HepG2 (cell line): ENCODE measurements around the gene TBC1D22A. TPM values are rescaled to one million over a fixed set of nuclear protein-coding genes. Genes with fewer than 3 reads are reported as not detected.

ENCODE experiments used
- FOXC1 ChIP-seq: sonication (generic); formaldehyde crosslinking; IDR thresholded peaks from 2 replicates; pipeline ENCODE4 v1.8.0; 2022; ENCODE audit warnings: mild to moderate bottlenecking, missing genetic modification reagents, borderline replicate concordance
- FOXM1 ChIP-seq: sonication (generic); formaldehyde crosslinking; IDR thresholded peaks from 2 replicates; pipeline ENCODE4 v1.5.0; 2020; ENCODE audit warnings: missing genetic modification reagents
- GATAD1 ChIP-seq: IDR thresholded peaks from 2 replicates; pipeline ENCODE4 v1.6.1; 2016; ENCODE audit warnings: missing genetic modification reagents, missing compliant biosample characterization
- KAT7 ChIP-seq: IDR thresholded peaks from 2 replicates; pipeline ENCODE4 v1.6.1; 2018; ENCODE audit warnings: borderline replicate concordance, missing compliant biosample characterization
- MED1 ChIP-seq: sonication (generic); formaldehyde crosslinking; IDR thresholded peaks from 2 replicates; pipeline ENCODE4 v1.4.0; 2020; ENCODE audit warnings: missing genetic modification reagents
- NFKB2 ChIP-seq: sonication (generic); formaldehyde crosslinking; IDR thresholded peaks from 2 replicates; pipeline ENCODE4 v1.4.0; 2020; ENCODE audit warnings: missing genetic modification reagents, borderline replicate concordance
- SMAD9 ChIP-seq: sonication (generic); formaldehyde crosslinking; IDR thresholded peaks from 2 replicates; pipeline ENCODE4 v1.5.1; 2020; ENCODE audit warnings: mild to moderate bottlenecking, missing genetic modification reagents
- U2AF2 ChIP-seq: fragments of 200-400 bp; formaldehyde crosslinking; IDR thresholded peaks from 2 replicates; pipeline ENCODE4 v1.6.1; 2017; ENCODE audit warnings: low read depth, mild to moderate bottlenecking, low read length
- ZNF235 ChIP-seq: sonication (generic); formaldehyde crosslinking; IDR thresholded peaks from 2 replicates; pipeline ENCODE4 v1.8.1; 2023; ENCODE audit warnings: mild to moderate bottlenecking, missing genetic modification reagents, borderline replicate concordance
- ZNF350 ChIP-seq: sonication (generic); formaldehyde crosslinking; IDR thresholded peaks from 2 replicates; pipeline ENCODE4 v1.4.0; 2020; ENCODE audit warnings: mild to moderate bottlenecking, low read depth, missing genetic modification reagents, borderline replicate concordance
- ZNF589 ChIP-seq: sonication (generic); formaldehyde crosslinking; conservative IDR thresholded peaks from 2 replicates; pipeline ENCODE4 v1.8.0; 2022; ENCODE audit warnings: mild to moderate bottlenecking, moderate library complexity, missing genetic modification reagents
- ZNF839 ChIP-seq: sonication (generic); formaldehyde crosslinking; IDR thresholded peaks from 2 replicates; pipeline ENCODE4 v1.4.0; 2020; ENCODE audit warnings: missing genetic modification reagents, mild to moderate bottlenecking, borderline replicate concordance
- ZSCAN20 ChIP-seq: sonication (generic); formaldehyde crosslinking; IDR thresholded peaks from 2 replicates; pipeline ENCODE4 v1.4.0; 2020; ENCODE audit warnings: missing genetic modification reagents, mild to moderate bottlenecking, borderline replicate concordance
- polyA plus RNA-seq, 8 experiments: library from polyadenylated mRNA; depleted of rRNA in 3 of 8; stranded (reverse) in 7 of 8; unstranded in 1 of 8; fragments of >200 nt; fragmentation: Illumina TruSeq in 4 of 8; extraction: Trizol in 4 of 8; gene quantifications; 2 replicates each; pipeline versions ENCODE4 v1.2.1 to v1.2.3, GENCODE V29; 2011 to 2016; ENCODE audit warnings: low read depth in 4 of 8, missing spikeins in 1 of 8, mixed read lengths in 1 of 8; ENCODE audit not compliant: insufficient read depth in 1 of 8
- total RNA-seq, 5 experiments: library from RNA; depleted of rRNA; stranded (reverse); fragments of >200 nt; fragmentation: Illumina TruSeq; extraction: Trizol; gene quantifications; 2 replicates each; pipeline ENCODE4 v1.2.3, GENCODE V29; 2016; ENCODE audit warnings: low read depth in 1 of 5
- TF ChIP-seq, protein P1 (sequence below): sonication (generic); formaldehyde crosslinking; IDR thresholded peaks from 2 replicates; pipeline ENCODE4 v1.5.1; 2020; ENCODE audit warnings: mild to moderate bottlenecking, missing genetic modification reagents, borderline replicate concordance
- TF ChIP-seq, protein P2 (sequence below): IDR thresholded peaks from 2 replicates; pipeline ENCODE4 v1.6.1; 2016; ENCODE audit warnings: missing compliant biosample characterization, missing genetic modification reagents, borderline replicate concordance
- TF ChIP-seq, protein P3 (sequence below): sonication (generic); formaldehyde crosslinking; IDR thresholded peaks from 2 replicates; pipeline ENCODE4 v1.4.0; 2020; ENCODE audit warnings: missing genetic modification reagents
- TF ChIP-seq, protein P4 (sequence below): sonication (generic); formaldehyde crosslinking; IDR thresholded peaks from 2 replicates; pipeline ENCODE4 v1.4.0; 2020; ENCODE audit warnings: missing genetic modification reagents, low read depth, mild to moderate bottlenecking, borderline replicate concordance
- TF ChIP-seq, protein P5 (sequence below): IDR thresholded peaks from 2 replicates; pipeline ENCODE4 v1.6.1; 2012; ENCODE audit warnings: inconsistent platforms

Gene TBC1D22A
- total and polyA plus RNA-seq, 2 of the 13 experiments (the other 11 are each of a cell fraction or from before 2014, with no cell fraction given): 17.3 to 18.0 TPM

DNA sequence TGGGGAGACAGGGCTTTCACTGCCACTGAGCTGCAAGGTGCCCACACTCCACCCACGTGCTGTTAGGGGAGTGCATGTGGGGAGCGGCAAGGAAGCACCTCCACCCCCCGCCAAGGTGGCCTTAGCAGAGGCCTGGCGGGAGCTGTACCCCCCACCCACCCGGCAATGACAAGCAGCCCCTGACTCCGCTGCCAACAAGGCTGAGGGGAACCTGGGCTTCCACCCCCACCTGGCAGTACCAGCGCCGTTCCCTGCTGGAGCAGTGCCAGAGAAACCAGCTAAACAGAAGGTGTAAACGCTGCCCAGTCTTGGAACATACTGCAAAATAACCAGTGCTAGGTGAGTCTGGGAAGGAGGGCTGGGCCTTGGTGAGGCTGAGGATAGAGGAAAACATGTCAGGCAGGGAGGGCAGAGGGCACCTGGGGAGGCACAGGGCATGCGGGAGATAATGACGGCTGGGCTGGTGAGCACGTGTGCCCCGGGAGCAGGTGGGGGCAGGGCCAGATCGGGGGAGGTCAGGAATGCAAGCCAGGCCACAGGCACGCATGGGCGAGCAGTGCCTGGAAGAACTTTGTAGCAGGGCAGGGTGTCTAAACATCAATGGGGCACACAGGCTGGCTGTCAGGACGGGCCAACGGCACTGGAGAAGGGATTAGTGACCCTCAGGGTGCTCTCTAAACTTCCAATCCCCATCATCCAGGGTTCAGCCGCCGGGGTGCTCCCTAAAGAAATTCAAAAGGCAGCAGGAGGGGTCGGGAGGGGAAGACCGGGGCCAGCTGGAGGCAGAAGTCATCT lies 31.0 kb upstream of the TBC1D22A start (continued):
- TF ChIP-seq, protein P1, sequence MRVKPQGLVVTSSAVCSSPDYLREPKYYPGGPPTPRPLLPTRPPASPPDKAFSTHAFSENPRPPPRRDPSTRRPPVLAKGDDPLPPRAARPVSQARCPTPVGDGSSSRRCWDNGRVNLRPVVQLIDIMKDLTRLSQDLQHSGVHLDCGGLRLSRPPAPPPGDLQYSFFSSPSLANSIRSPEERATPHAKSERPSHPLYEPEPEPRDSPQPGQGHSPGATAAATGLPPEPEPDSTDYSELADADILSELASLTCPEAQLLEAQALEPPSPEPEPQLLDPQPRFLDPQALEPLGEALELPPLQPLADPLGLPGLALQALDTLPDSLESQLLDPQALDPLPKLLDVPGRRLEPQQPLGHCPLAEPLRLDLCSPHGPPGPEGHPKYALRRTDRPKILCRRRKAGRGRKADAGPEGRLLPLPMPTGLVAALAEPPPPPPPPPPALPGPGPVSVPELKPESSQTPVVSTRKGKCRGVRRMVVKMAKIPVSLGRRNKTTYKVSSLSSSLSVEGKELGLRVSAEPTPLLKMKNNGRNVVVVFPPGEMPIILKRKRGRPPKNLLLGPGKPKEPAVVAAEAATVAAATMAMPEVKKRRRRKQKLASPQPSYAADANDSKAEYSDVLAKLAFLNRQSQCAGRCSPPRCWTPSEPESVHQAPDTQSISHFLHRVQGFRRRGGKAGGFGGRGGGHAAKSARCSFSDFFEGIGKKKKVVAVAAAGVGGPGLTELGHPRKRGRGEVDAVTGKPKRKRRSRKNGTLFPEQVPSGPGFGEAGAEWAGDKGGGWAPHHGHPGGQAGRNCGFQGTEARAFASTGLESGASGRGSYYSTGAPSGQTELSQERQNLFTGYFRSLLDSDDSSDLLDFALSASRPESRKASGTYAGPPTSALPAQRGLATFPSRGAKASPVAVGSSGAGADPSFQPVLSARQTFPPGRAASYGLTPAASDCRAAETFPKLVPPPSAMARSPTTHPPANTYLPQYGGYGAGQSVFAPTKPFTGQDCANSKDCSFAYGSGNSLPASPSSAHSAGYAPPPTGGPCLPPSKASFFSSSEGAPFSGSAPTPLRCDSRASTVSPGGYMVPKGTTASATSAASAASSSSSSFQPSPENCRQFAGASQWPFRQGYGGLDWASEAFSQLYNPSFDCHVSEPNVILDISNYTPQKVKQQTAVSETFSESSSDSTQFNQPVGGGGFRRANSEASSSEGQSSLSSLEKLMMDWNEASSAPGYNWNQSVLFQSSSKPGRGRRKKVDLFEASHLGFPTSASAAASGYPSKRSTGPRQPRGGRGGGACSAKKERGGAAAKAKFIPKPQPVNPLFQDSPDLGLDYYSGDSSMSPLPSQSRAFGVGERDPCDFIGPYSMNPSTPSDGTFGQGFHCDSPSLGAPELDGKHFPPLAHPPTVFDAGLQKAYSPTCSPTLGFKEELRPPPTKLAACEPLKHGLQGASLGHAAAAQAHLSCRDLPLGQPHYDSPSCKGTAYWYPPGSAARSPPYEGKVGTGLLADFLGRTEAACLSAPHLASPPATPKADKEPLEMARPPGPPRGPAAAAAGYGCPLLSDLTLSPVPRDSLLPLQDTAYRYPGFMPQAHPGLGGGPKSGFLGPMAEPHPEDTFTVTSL (CRISPR knock-in tag): peak; percentile 71; the same call in 1 of the 2 replicates
- TF ChIP-seq FOXC1 (CRISPR knock-in tag) (peak; percentile 52), NFKB2 (CRISPR knock-in tag) (peak; percentile 85; the same call in 1 of the 2 replicates), SMAD9 (CRISPR knock-in tag) (no peak), FOXM1 (CRISPR knock-in tag) (no peak), GATAD1 (peak; percentile 58; the same call in 1 of the 2 replicates), ZNF839 (peak; percentile 58; the same call in 1 of the 2 replicates), KAT7 (CRISPR knock-in tag) (no peak), ZNF589 (CRISPR knock-in tag) (no peak), ZNF350 (CRISPR knock-in tag) (peak; percentile 87), ZSCAN20 (CRISPR knock-in tag) (no peak), ZNF235 (CRISPR knock-in tag) (peak; percentile 54; the same call in 1 of the 2 replicates), MED1 (CRISPR knock-in tag) (peak; percentile 95), U2AF2 (no peak)
- TF ChIP-seq, protein P2, sequence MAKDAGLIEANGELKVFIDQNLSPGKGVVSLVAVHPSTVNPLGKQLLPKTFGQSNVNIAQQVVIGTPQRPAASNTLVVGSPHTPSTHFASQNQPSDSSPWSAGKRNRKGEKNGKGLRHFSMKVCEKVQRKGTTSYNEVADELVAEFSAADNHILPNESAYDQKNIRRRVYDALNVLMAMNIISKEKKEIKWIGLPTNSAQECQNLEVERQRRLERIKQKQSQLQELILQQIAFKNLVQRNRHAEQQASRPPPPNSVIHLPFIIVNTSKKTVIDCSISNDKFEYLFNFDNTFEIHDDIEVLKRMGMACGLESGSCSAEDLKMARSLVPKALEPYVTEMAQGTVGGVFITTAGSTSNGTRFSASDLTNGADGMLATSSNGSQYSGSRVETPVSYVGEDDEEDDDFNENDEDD: peak; percentile 81; the same call in 1 of the 2 replicates
- TF ChIP-seq, protein P3, sequence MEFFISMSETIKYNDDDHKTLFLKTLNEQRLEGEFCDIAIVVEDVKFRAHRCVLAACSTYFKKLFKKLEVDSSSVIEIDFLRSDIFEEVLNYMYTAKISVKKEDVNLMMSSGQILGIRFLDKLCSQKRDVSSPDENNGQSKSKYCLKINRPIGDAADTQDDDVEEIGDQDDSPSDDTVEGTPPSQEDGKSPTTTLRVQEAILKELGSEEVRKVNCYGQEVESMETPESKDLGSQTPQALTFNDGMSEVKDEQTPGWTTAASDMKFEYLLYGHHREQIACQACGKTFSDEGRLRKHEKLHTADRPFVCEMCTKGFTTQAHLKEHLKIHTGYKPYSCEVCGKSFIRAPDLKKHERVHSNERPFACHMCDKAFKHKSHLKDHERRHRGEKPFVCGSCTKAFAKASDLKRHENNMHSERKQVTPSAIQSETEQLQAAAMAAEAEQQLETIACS (CRISPR knock-in tag): no peak
- TF ChIP-seq, protein P4, sequence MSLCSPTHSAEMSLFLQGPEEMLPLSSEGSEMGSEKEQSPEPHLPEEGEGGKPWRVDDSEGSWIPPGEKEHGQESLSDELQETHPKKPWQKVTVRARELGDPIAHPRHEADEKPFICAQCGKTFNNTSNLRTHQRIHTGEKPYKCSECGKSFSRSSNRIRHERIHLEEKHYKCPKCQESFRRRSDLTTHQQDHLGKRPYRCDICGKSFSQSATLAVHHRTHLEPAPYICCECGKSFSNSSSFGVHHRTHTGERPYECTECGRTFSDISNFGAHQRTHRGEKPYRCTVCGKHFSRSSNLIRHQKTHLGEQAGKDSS (CRISPR knock-in tag): peak; percentile 79; the same call in 1 of the 2 replicates
- TF ChIP-seq, protein P5, sequence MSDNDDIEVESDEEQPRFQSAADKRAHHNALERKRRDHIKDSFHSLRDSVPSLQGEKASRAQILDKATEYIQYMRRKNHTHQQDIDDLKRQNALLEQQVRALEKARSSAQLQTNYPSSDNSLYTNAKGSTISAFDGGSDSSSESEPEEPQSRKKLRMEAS: peak; percentile 99
